Progenitor cell of endocrine pancreas (in vitro differentiated cells): ENCODE data around the gene SLFN12. TPM values are rescaled to one million over a fixed set of nuclear protein-coding genes. Genes with fewer than 3 reads are reported as not detected.
"Not testable (repeated sequence)": the region's sequence is repeated elsewhere in the genome, so short reads cannot be mapped to it uniquely, and the experiment has no call there.

Experiments used
- DNase-seq: peaks from one replicate; pipeline ENCODE4 v3.0.0; 2021; ENCODE audit warnings: low spot score; ENCODE audit not compliant: unreplicated experiment
- H3K27ac Mint-ChIP-seq: 2 replicates; pipeline ENCODE4 v1.8.0; 2021; ENCODE audit warnings: mild to moderate bottlenecking, moderate library complexity, mixed read lengths
- H3K27me3 Mint-ChIP-seq: 2 replicates; pipeline ENCODE4 v1.8.0; 2021; ENCODE audit warnings: mixed read lengths
- H3K36me3 Mint-ChIP-seq: 2 replicates; pipeline ENCODE4 v1.8.0; 2022; ENCODE audit warnings: mixed read lengths; ENCODE audit not compliant: insufficient read depth
- H3K4me1 Mint-ChIP-seq: 2 replicates; pipeline ENCODE4 v1.8.0; 2021; ENCODE audit warnings: low read depth, mixed read lengths
- H3K4me3 Mint-ChIP-seq: 2 replicates; pipeline ENCODE4 v1.8.0; 2021; ENCODE audit warnings: low read depth, mild to moderate bottlenecking, moderate library complexity, mixed read lengths
- H3K9me3 Mint-ChIP-seq: 2 replicates; pipeline ENCODE4 v1.8.0; 2021; ENCODE audit warnings: low read depth, mixed read lengths
- total RNA-seq: library from RNA; stranded (reverse); gene quantifications from 2 replicates; pipeline ENCODE4 v1.2.1, GENCODE V29; 2021
- TF ChIP-seq, protein P1 (sequence below): fragments of 200-600 bp; sonication (generic); IDR thresholded peaks from one replicate; pipeline ENCODE4 v1.5.0; 2021; ENCODE audit warnings: antibody characterized with exemption, mild to moderate bottlenecking; ENCODE audit not compliant: unreplicated experiment

The SLFN12 gene
- total RNA-seq, 1 donor from 2014 or later = 16.6 TPM

DNA sequence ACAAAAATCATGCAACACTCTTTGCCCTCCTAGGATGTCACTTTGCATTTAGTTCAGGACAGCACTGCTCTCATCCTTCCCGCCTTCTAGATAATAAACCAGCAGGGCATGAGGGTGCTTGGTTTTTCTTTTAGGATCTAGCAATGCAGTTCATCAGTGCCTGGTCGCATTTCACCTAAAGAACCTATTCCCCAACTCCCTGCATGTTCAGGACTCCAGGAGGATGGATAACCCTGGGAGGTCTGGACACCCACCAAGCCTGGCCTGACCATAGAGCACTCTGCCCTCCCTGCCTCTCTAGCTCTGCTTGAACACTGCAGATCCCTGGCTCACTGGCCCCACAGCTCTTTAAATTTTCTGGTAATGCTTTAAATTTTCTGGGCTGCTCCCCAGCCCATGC, 2.6 kb downstream of the SLFN12 start:
- H3K4me1 Mint-ChIP-seq = peaks cover 9% of the 10 kb centered on the region
- H3K27me3 Mint-ChIP-seq = no peaks in the 10 kb centered on the region
- no peak for DNase-seq
- no peak overlapping the region for H3K27ac Mint-ChIP-seq
- no peak overlapping the region for H3K4me3 Mint-ChIP-seq
- peaks cover 9% of the 10 kb centered on the region for H3K9me3 Mint-ChIP-seq
- TF ChIP-seq, protein P1, sequence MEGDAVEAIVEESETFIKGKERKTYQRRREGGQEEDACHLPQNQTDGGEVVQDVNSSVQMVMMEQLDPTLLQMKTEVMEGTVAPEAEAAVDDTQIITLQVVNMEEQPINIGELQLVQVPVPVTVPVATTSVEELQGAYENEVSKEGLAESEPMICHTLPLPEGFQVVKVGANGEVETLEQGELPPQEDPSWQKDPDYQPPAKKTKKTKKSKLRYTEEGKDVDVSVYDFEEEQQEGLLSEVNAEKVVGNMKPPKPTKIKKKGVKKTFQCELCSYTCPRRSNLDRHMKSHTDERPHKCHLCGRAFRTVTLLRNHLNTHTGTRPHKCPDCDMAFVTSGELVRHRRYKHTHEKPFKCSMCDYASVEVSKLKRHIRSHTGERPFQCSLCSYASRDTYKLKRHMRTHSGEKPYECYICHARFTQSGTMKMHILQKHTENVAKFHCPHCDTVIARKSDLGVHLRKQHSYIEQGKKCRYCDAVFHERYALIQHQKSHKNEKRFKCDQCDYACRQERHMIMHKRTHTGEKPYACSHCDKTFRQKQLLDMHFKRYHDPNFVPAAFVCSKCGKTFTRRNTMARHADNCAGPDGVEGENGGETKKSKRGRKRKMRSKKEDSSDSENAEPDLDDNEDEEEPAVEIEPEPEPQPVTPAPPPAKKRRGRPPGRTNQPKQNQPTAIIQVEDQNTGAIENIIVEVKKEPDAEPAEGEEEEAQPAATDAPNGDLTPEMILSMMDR = no peak
- peaks cover 8% of the 10 kb centered on the region for H3K36me3 Mint-ChIP-seq

DNA sequence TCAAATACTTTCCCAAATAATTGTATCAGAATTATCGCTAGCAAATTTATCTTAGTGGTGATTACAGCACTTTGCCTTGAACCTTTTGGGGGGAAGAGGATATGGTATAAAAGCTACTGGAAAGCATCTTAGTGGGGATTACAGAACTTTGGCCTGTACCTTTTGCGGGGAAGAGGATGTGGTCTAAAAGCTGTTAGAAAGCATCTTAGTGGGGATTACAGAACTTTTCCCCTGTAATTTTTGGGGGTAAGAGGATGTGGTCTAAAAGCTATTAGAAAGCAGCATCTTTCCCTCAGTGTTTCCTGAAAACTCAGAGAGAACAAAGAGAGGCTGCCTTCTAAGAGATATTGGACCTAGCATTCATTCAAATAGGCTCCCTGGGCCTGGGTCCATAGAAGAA, 4.1 kb downstream of the SLFN12 start:
- peaks cover 6% of the 10 kb centered on the region for H3K4me1 Mint-ChIP-seq
- H3K27ac Mint-ChIP-seq = no peak overlapping the region
- no peaks in the 10 kb centered on the region for H3K27me3 Mint-ChIP-seq
- DNase-seq = no peak
- H3K36me3 Mint-ChIP-seq = peaks cover 8% of the 10 kb centered on the region
- TF ChIP-seq, protein P1 = no peak
- H3K9me3 Mint-ChIP-seq = peaks cover 9% of the 10 kb centered on the region
- no peak overlapping the region for H3K4me3 Mint-ChIP-seq

DNA sequence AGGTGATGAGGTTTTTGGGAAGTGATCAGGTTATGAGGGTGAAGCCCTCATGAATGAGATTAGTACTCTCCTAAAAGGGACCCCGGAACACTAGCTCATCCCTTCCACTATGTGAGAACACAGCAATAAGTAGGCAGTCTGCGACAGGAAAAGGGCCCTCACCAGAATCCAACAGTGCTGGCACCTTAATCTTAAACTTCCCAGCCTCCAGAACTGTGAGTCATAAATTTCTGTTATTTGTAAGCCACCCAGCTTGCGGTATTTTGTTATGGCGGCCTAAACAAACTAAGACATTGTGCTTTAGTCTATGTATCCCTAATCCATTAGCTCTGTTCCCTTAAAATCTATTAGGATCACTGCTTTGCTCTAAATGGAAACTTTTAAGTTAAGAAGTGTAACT, 8.5 kb downstream of the SLFN12 start:
- no peaks in the 10 kb centered on the region for H3K9me3 Mint-ChIP-seq
- no peaks in the 10 kb centered on the region for H3K27me3 Mint-ChIP-seq
- TF ChIP-seq, protein P1 = no peak
- H3K4me1 Mint-ChIP-seq = no peaks in the 10 kb centered on the region
- H3K36me3 Mint-ChIP-seq = peaks cover 12% of the 10 kb centered on the region
- no peak overlapping the region for H3K27ac Mint-ChIP-seq
- H3K4me3 Mint-ChIP-seq = no peak overlapping the region
- no peak for DNase-seq

DNA sequence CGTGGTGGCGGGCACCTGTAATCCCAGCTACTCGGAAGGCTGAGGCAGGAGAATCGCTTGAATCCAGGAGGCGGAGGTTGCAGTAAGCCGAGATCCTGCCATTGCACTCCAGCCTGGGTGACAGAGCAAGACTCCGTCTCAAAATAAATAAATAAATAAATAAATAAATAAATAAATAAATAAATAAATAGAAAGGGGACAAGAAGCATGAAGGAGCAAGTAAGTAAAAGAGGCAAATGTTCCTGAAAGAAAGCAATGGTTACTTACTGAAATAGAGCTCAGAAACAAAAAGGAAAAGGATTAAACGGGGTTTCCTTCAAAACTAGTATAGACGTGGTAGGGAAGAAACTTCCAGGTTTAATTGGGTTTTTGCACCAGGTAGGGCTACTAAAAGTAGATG, 11.2 kb downstream of the SLFN12 start:
- not testable (repeated sequence) for H3K27ac Mint-ChIP-seq, H3K9me3 Mint-ChIP-seq, H3K4me3 Mint-ChIP-seq, H3K27me3 Mint-ChIP-seq, DNase-seq, H3K4me1 Mint-ChIP-seq
- H3K36me3 Mint-ChIP-seq = peaks cover 12% of the 10 kb centered on the region

DNA sequence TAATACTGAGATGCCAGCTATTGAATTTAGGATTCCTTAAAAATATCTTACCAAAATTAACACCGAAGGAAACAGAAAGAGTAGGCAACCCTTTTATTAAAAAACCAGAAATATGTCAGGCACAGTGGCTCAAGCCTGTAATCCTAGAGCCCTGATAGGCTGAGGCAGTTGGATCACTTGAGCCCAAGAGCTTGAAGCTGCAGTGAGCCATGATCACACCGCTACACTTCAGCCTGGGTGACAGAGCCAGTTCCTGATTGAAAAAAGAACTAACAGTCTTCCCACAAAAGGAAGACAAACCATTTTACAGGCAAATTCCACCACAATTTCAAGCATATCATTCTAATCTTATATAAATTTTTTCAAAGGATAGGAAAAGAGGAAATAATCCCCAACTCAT, 15.6 kb downstream of the SLFN12 start:
- TF ChIP-seq, protein P1 = no peak
- Mint-ChIP-seq H3K36me3 (peaks cover 25% of the 10 kb centered on the region), H3K27me3 (no peaks in the 10 kb centered on the region), H3K9me3 (peaks cover 19% of the 10 kb centered on the region), H3K4me3 (no peak overlapping the region), H3K27ac (no peak overlapping the region), H3K4me1 (no peaks in the 10 kb centered on the region)
- DNase-seq = no peak

DNA sequence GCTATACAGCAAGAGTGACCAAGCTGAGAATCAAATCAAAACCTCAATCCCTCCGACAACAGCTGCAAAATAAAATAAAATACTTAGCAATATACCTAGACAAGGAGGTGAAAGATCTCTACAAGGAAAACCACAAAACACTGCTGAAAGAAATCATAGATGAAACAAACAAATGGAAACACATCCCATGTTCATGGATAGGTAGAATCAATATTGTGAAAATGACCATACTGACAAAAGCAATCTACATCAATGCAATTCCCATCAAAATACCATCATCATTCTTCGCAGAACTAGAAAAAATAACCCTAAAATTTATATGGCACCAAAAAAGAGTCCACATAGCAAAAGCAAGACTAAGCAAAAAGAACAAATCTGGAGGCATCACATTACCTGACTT, 17.6 kb downstream of the SLFN12 start:
- H3K27ac Mint-ChIP-seq, DNase-seq, H3K4me3 Mint-ChIP-seq, H3K4me1 Mint-ChIP-seq, H3K27me3 Mint-ChIP-seq: not testable (repeated sequence)
- H3K9me3 Mint-ChIP-seq = peaks cover 19% of the 10 kb centered on the region
- H3K36me3 Mint-ChIP-seq = peaks cover 25% of the 10 kb centered on the region
